HG02798 (cell line): ENCODE measurements around the gene ANP32D.
A peak's percentile ranks its signal among the peaks of the same experiment; 100 is the strongest.
"Not testable (repeated sequence)": the region's sequence is repeated elsewhere in the genome, so short reads cannot be mapped to it uniquely, and the experiment has no call there.

ENCODE experiments used
- ATAC-seq: cut with Tn5 transposase; IDR thresholded peaks from one replicate; pipeline ENCODE4 v1.9.1; 2021; ENCODE audit warnings: mild to moderate bottlenecking; ENCODE audit not compliant: unreplicated experiment, poor library complexity

ANP32D gene

DNA sequence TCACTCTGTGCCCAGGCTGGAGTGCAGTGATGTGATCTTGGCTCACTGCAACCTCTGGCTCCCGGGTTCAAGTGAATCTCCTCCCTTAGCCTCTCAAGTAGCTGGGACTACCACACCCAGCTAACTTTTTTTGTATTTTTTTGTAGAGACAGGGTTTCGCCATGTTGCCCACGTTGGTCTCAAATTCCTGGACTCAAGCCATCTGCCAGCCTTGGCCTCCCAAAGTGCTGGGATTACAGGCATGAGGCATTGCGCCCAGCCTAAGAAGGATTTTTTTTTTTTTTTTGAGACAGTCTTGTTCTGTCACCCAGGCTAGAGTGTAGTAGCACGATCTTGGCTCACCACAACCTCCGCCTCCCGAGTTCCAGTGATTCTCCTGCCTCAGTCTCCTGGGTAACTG is 17.1 kb downstream of the ANP32D start:
- ATAC-seq: not testable (repeated sequence)

GRCh38 chr12:48500281-48500680 is 27.9 kb downstream of the ANP32D start:
- ATAC-seq: not testable (repeated sequence)

GRCh38 chr12:48506836-48507235 is 34.5 kb downstream of the ANP32D start:
- ATAC-seq: not testable (repeated sequence)

- no peak for ATAC-seq
These were observed 36.6 kb downstream of the ANP32D start for GRCh38 chr12:48508987-48509386.

DNA sequence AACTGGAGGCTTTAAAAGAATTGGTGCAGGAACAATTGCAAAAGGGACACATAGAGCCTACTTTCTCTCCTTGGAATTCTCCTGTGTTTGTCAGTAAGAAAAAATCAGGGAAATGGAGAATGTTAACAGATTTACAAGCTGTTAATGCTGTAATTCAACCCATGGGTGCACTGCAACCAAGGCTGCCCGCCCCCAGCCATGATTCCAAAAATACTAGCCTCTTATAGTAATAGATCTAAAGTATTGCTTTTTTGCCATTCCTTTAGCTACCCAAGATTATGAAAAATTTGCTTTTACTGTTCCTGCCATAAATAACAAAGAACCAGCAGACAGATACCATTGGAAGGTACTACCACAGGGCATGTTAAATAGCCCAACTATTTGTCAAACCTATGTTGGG is 37.8 kb downstream of the ANP32D start:
- ATAC-seq: no peak

- ATAC-seq: peak; percentile 95
These were observed 40.5 kb downstream of the ANP32D start for GRCh38 chr12:48512855-48513254.

GRCh38 chr12:48514728-48515127 is 42.4 kb downstream of the ANP32D start:
- no peak for ATAC-seq

DNA sequence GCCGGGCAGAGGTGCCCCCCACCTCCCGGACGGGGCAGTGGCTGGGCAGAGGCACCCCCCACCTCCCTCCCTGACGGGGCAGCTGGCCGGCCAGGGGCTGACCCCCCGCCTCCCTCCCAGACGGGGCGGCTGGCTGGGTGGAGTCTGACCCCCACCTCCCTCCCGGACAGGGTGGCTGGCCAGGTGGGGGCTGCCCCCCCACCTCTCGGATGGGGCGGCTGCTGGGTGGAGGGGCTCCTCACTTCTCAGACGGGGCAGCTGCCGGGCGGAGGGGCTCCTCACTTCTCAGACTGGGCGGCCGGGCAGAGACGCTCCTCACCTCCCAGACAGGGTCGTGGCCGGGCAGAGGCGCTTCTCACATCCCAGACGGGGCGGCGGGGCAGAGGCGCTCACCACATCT is 48.0 kb downstream of the ANP32D start:
- ATAC-seq: not testable (repeated sequence)
